ENCODE data around the gene UGT1A7. TPM values are rescaled to one million over a fixed set of nuclear protein-coding genes. Genes with fewer than 3 reads are reported as not detected.

The UGT1A7 gene
- total RNA-seq, 4 donors from 2014 or later: 0.21 to 6.9 (median 1.6) TPM

- H3K4me3 ChIP-seq (ENCODE audit: low read depth, poor library complexity, severe bottlenecking): no peak overlapping the region
- 71 to 73% methylated on average over 7 of the region's 7 CpGs for WGBS, 2 donors
- intact Hi-C loops (cut with DNase I; ENCODE audit: low total_unique reads): no loop called here
- no peak for TF ChIP-seq CTCF (IDR thresholded peaks at IDR 0.05)
- no peak for TF ChIP-seq POLR2A (IDR thresholded peaks at IDR 0.05)
- no peak for DNase-seq (ENCODE audit: low spot score in 2 of 2)
These were observed 74.9 kb downstream of the UGT1A7 start for GRCh38 chr2:233756429-233757081.

GRCh38 chr2:233758141-233758540 is 76.4 kb downstream of the UGT1A7 start:
- no peak for DNase-seq (ENCODE audit: low spot score in 2 of 2)
- no peak overlapping the region for H3K4me3 ChIP-seq (ENCODE audit: low read depth, poor library complexity, severe bottlenecking)
- TF ChIP-seq POLR2A (IDR thresholded peaks at IDR 0.05) (no peak), CTCF (IDR thresholded peaks at IDR 0.05) (no peak)
- intact Hi-C loops (cut with DNase I; ENCODE audit: low total_unique reads): no loop called here

GRCh38 chr2:233758849-233759248 is 77.1 kb downstream of the UGT1A7 start:
- intact Hi-C loops (cut with DNase I; ENCODE audit: low total_unique reads): no loop called here
- WGBS, 2 donors: 85 to 93% methylated on average over 2 of the region's 2 CpGs
- TF ChIP-seq CTCF (IDR thresholded peaks at IDR 0.05) (no peak), POLR2A (IDR thresholded peaks at IDR 0.05) (no peak)

GRCh38 chr2:233760043-233760442 is 78.3 kb downstream of the UGT1A7 start, which contains the start of gene UGT1A1:
Gene UGT1A1, plus strand, starts transcription at chr2:233760270. Its CDS starts 18 bp downstream, at chr2:233760288.
- H3K4me3 ChIP-seq (ENCODE audit: low read depth, poor library complexity, severe bottlenecking): no peak within 1 kb of the TSS
- intact Hi-C loops (cut with DNase I; ENCODE audit: low total_unique reads): no loop called here
- TF ChIP-seq POLR2A (IDR thresholded peaks at IDR 0.05) (no peak), CTCF (IDR thresholded peaks at IDR 0.05) (no peak)
- DNase-seq (ENCODE audit: low spot score in 2 of 2): no peak
- WGBS, 2 donors: 88 to 94% methylated on average over 6 of the region's 6 CpGs

More at GRCh38 chr2:233758849-233759248, 77.1 kb downstream of the UGT1A7 start:
- DNase-seq (ENCODE audit: low spot score in 2 of 2): no peak
- H3K4me3 ChIP-seq (ENCODE audit: low read depth, poor library complexity, severe bottlenecking): no peak overlapping the region

GRCh38 chr2:233761040-233761769 is 79.5 kb downstream of the UGT1A7 start:
- 68 to 70% methylated on average over 4 of the region's 4 CpGs for WGBS, 2 donors
- intact Hi-C loops (cut with DNase I; ENCODE audit: low total_unique reads): no loop called here
- no peak for DNase-seq (ENCODE audit: low spot score in 2 of 2)
- H3K4me3 ChIP-seq (ENCODE audit: low read depth, poor library complexity, severe bottlenecking): no peak overlapping the region
- TF ChIP-seq POLR2A (IDR thresholded peaks at IDR 0.05) (no peak), CTCF (IDR thresholded peaks at IDR 0.05) (no peak)
